Fibroblast of pulmonary artery (primary cell): ENCODE results near the gene GPR161.

Source experiments
- DNase-seq: peaks from one replicate; pipeline ENCODE4 v3.0.0-alpha.2; 2010; ENCODE audit warnings: low read depth
- H3K4me3 ChIP-seq: replicated peaks from 2 replicates; pipeline ENCODE4 v1.5.1; 2011; ENCODE audit warnings: low read depth, mild to moderate bottlenecking, control low read depth, low read length, moderate library complexity
- TF ChIP-seq, protein P1 (sequence below): IDR thresholded peaks from 2 replicates; pipeline ENCODE4 v1.5.1; 2011; ENCODE audit warnings: mild to moderate bottlenecking, control low read depth, low read length, inconsistent platforms; ENCODE audit errors: missing control alignments

GPR161 gene

DNA sequence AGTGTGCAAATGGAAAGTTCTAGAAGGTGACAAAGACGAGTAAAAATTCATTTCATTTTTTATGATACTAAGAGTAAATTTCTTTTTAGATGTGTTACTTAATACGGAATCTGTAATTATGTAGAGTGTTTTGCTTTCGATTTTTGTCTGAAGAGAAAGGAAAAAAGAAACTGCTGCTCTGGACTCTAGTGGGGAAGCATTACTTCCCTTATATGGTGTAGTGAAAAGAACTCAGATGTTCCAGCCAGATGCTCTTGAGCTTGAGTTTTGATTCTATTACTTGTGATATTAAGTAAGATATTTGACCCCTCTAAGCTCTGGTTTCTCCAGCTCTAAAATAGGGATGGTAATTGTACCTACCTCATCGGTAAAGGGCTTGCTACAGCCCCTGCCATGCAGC is 12.2 kb upstream of the GPR161 start:
- no peak for DNase-seq
- H3K4me3 ChIP-seq = no peak overlapping the region
- TF ChIP-seq, protein P1, sequence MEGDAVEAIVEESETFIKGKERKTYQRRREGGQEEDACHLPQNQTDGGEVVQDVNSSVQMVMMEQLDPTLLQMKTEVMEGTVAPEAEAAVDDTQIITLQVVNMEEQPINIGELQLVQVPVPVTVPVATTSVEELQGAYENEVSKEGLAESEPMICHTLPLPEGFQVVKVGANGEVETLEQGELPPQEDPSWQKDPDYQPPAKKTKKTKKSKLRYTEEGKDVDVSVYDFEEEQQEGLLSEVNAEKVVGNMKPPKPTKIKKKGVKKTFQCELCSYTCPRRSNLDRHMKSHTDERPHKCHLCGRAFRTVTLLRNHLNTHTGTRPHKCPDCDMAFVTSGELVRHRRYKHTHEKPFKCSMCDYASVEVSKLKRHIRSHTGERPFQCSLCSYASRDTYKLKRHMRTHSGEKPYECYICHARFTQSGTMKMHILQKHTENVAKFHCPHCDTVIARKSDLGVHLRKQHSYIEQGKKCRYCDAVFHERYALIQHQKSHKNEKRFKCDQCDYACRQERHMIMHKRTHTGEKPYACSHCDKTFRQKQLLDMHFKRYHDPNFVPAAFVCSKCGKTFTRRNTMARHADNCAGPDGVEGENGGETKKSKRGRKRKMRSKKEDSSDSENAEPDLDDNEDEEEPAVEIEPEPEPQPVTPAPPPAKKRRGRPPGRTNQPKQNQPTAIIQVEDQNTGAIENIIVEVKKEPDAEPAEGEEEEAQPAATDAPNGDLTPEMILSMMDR = no peak

DNA sequence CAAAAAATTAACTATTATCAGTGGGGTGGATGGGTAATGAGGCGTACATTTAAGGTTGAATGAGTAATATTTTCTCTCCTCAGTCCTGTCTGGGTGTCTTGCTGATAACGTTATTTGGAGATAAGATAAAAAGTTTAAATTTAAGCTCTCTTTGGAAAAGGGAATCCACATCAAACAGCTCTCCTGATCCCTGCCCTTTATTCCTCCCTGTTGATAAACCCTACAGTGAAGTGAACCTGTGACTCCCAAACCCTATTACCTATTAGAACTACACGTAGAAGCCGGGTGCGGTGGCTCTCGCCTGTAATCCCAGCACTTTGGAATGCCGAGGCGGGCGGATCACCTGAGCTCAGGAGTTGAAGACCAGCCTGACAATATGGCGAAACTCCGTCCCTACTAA is 9.9 kb upstream of the GPR161 start:
- TF ChIP-seq, protein P1 = no peak
- DNase-seq = no peak
- H3K4me3 ChIP-seq = no peak overlapping the region

GRCh38 chr1:168146160-168146539 is 9.4 kb upstream of the GPR161 start:
- no peak overlapping the region for H3K4me3 ChIP-seq
- DNase-seq = no peak
- TF ChIP-seq, protein P1 = no peak

DNA sequence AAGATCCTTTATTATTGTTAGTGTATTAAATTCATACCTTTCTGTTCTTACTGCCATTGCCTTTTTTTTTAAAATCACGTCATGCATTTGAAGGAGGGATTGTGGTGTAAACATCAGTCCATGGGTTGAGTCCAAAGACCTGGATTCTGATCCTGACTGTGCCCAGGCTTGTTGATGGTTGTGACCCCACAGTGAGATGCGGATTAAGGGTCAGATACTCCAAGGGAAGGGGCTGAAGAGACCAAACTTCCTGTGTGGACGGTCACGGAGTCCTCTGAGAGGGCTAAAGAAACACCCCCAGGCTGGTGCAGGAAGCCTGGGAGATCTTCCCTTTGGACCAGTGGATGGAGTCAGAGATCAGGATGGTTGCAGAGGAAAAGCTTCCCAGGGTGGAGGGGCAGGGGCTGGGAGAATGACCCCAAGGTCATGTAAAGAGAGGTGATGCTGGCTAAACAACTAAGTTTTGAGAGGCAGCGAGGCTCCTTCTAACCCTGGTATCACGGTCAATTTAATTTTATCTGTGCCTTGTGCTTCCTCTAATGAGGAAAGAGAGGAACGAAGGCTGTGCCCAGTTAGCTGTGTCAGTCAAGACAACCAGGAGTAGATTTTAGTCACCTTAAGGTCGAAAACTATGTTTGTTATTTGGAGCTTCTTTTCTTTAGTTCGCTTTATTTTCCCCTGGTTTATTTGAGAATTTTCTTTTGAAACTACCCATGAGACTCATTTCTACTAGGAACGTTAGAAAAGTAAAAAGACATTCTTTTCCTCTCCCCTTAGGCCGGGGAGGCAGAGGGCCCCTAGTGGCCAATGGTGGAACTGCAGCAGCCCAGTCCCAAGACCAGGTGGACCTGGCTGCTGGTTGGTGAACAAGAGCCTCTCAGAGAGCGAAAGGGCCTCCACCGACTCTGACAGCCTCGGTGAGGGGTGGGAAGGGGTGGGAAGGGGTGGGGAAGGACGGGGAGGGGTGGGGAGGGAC is 8.7 kb upstream of the GPR161 start:
- DNase-seq = peak; percentile 89
- TF ChIP-seq, protein P1 = peak; percentile 98
- no peak overlapping the region for H3K4me3 ChIP-seq

- no peak for DNase-seq
- TF ChIP-seq, protein P1 = no peak
- H3K4me3 ChIP-seq = no peak overlapping the region
Measured at GRCh38 chr1:168141871-168142385, 5.2 kb upstream of the GPR161 start.

- no peak for DNase-seq
- H3K4me3 ChIP-seq = no peak overlapping the region
- TF ChIP-seq, protein P1 = no peak
Measured at GRCh38 chr1:168139070-168139469, 2.3 kb upstream of the GPR161 start.
